HUES48 (cell line): Measurements from ENCODE around the gene CAPN9.

ENCODE experiments used
- H3K27ac ChIP-seq: one replicate; pipeline ENCODE4 v1.7.0; 2013; ENCODE audit warnings: low read depth, low read length, inconsistent platforms
- H3K27me3 ChIP-seq: 2 replicates; pipeline ENCODE4 v1.6.1; 2013; ENCODE audit warnings: mild to moderate bottlenecking, low read length; ENCODE audit not compliant: control insufficient read depth, insufficient read depth
- H3K36me3 ChIP-seq: 2 replicates; pipeline ENCODE4 v1.6.1; 2013; ENCODE audit warnings: low read length; ENCODE audit not compliant: control insufficient read depth, insufficient read depth
- H3K4me1 ChIP-seq: 2 replicates; pipeline ENCODE4 v1.6.1; 2013; ENCODE audit warnings: mild to moderate bottlenecking, low read length; ENCODE audit not compliant: control insufficient read depth, insufficient read depth
- H3K4me3 ChIP-seq: 2 replicates; pipeline ENCODE4 v1.5.1; 2013; ENCODE audit warnings: mild to moderate bottlenecking, low read depth, low read length
- H3K9ac ChIP-seq: 2 replicates; pipeline ENCODE4 v1.6.1; 2013; ENCODE audit warnings: mild to moderate bottlenecking, low read depth, low read length, moderate library complexity
- H3K9me3 ChIP-seq: 2 replicates; pipeline ENCODE4 v1.6.1; 2013; ENCODE audit warnings: low read length; ENCODE audit not compliant: control insufficient read depth, insufficient read depth

CAPN9 gene

DNA sequence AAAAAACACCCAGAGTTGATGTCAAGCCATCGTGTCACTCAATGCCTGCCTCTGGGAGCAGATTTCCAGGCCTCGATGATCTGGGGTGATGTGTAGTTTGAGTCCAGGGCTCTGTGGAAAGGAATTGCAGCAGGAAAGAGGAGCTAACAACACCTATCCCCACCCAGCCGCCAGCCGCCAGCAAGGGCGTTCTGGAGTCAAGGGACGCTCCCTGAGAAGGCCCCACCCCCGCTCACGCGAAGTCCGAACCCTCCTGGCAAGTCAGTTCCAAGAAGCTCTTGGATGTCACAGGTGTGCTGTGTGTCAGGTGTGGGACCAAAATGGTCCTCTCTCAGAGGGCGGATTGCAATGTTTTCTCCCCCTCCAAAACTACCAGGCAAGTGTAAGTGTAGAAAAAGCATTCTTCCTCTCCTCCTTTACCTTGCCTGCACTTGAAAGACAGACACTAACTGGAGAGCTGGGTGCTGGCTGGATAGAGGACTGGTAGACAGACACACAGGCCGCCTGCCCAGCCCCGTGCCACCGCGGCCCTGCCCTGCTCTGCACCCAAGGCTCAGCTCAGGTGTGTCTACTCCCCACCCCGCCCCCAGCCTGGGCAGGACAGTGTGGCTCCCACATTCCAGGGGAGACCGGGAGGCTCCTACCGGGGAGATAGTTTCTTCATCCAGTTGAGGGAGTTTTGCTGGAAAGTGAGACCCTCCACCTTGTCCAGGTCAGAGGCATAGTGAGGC is 41.7 kb upstream of the CAPN9 start:
- no peak overlapping the region for H3K9ac ChIP-seq
- no peaks in the 10 kb centered on the region for H3K27me3 ChIP-seq
- H3K27ac ChIP-seq: no peak overlapping the region
- H3K9me3 ChIP-seq: no peaks in the 10 kb centered on the region
- H3K4me3 ChIP-seq: no peak overlapping the region
- no peaks in the 10 kb centered on the region for H3K4me1 ChIP-seq
- no peaks in the 10 kb centered on the region for H3K36me3 ChIP-seq

- H3K9me3 ChIP-seq: no peaks in the 10 kb centered on the region
- H3K27me3 ChIP-seq: no peaks in the 10 kb centered on the region
- no peak overlapping the region for H3K27ac ChIP-seq
- H3K4me3 ChIP-seq: no peak overlapping the region
- H3K4me1 ChIP-seq: no peaks in the 10 kb centered on the region
- no peaks in the 10 kb centered on the region for H3K36me3 ChIP-seq
- no peak overlapping the region for H3K9ac ChIP-seq
These were observed 41.0 kb upstream of the CAPN9 start for GRCh38 chr1:230706020-230706699.

- H3K27me3 ChIP-seq: no peaks in the 10 kb centered on the region
- no peaks in the 10 kb centered on the region for H3K4me1 ChIP-seq
- no peak overlapping the region for H3K4me3 ChIP-seq
- H3K9me3 ChIP-seq: no peaks in the 10 kb centered on the region
- H3K36me3 ChIP-seq: no peaks in the 10 kb centered on the region
- H3K9ac ChIP-seq: no peak overlapping the region
- H3K27ac ChIP-seq: no peak overlapping the region
These were observed 40.1 kb upstream of the CAPN9 start for GRCh38 chr1:230706887-230707731.

DNA sequence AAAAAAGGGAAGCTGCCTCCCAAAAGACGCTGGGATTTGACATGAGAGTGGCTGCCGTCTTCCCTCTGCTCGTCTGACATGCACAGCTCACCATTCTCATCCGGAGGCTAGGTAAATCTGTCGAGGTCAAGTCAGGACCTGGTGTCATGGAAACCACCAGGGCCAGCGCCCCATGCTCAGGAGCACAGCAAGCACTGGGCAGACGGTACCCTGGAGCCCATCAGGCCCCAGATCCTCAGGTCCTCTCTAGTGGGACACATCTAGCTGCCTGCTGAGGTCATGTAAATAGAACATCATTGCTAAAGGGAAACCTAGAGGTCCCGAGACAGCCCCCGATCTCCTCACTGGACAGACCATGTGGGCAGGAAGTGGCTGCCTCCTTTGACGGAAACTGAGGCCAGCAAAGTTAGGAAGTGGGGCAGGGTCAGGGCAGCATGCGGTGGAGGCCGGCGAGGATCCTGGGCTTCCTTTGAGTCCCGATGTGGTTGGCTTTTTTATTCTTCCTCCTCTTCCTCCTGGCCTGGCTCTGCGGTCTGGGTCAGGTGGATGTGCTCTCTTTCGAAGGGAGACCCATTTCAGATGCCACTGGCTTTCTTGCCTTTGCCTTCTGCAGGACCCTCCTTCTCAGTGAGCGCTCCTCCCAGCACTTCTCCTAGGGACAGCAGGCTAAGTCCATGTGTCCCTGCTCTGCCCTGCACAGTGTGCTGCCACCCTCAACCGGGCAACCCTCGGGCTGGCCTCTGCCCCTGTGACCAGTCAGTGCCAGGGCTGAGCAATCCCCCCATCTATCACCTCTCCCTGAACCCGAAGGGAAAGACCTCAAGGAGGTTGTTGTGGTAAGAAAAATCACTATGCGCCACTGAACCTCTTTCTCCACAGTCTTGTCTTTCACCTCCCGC is 39.2 kb upstream of the CAPN9 start:
- H3K27me3 ChIP-seq: no peaks in the 10 kb centered on the region
- no peak overlapping the region for H3K9ac ChIP-seq
- H3K9me3 ChIP-seq: no peaks in the 10 kb centered on the region
- H3K27ac ChIP-seq: no peak overlapping the region
- no peaks in the 10 kb centered on the region for H3K36me3 ChIP-seq
- no peaks in the 10 kb centered on the region for H3K4me1 ChIP-seq
- no peak overlapping the region for H3K4me3 ChIP-seq

DNA sequence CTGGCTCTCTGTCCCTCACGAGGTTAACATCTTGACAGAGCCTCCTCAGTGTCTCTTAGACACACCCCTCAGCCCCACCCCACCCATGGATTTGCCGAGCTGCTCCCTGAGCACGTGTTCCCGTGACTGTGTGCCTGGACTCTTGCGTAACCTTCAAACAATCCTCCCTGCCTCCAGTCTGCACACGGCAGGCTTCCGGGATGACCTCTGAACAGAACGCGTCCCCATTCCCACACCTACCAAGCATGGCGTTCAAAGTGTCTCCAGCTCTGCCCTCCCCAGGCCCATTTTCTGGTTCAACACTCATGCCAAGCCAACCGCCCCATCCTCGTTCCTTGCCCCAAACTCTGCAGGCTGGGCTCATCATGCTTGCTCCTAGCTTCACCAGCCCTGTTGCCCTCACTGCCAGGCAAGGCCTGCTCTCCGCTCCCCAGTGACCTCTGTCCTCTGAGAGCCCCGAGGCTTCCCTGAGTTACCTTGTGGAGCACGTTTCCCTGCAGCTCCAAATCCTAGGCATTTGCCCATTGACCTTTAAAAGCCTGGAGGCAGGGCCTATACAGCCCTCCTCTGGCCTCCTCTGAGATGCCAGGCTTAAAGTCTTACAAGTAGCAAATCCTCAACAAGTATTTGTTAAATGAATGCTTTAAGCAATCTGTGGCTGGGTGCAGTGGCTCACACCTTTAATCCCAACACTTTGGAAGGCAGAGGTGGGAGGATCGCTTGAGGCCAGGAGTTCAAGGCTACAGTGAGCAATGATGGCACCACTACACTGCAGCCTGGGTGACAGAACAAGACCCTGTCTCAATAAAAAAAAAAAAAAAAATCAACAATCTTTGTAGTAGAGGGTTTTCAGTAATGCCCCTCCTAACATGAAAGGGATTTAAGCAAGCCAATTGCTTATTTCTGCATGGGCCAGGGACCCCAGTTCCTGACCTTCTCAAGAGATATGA is 38.3 kb upstream of the CAPN9 start:
- no peak overlapping the region for H3K4me3 ChIP-seq
- H3K27me3 ChIP-seq: no peaks in the 10 kb centered on the region
- no peaks in the 10 kb centered on the region for H3K4me1 ChIP-seq
- H3K9ac ChIP-seq: no peak overlapping the region
- no peak overlapping the region for H3K27ac ChIP-seq
- no peaks in the 10 kb centered on the region for H3K36me3 ChIP-seq
- no peaks in the 10 kb centered on the region for H3K9me3 ChIP-seq

GRCh38 chr1:230709619-230710542 is 37.3 kb upstream of the CAPN9 start:
- no peak overlapping the region for H3K9ac ChIP-seq
- no peaks in the 10 kb centered on the region for H3K27me3 ChIP-seq
- no peak overlapping the region for H3K27ac ChIP-seq
- H3K36me3 ChIP-seq: no peaks in the 10 kb centered on the region
- no peaks in the 10 kb centered on the region for H3K4me1 ChIP-seq
- H3K9me3 ChIP-seq: no peaks in the 10 kb centered on the region
- H3K4me3 ChIP-seq: no peak overlapping the region

DNA sequence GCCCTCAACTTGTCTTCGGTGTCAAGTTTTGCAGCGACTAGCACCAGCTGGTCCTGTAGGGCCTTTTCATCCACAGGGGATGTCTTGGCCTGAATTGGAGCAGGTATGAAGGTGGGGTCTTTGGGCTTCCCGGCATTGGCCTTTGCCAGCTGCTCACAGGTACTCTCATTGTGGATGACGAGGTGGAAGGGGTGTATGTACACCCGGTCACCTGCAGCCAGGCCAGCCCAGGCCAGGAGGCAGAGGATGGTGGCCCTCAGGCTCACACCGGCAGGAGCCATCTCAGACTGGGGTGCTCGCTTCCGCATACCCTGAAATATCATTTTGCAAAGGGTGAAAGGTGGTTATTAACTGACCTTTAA is 36.7 kb upstream of the CAPN9 start:
- no peaks in the 10 kb centered on the region for H3K36me3 ChIP-seq
- no peaks in the 10 kb centered on the region for H3K9me3 ChIP-seq
- H3K27me3 ChIP-seq: no peaks in the 10 kb centered on the region
- no peak overlapping the region for H3K4me3 ChIP-seq
- H3K9ac ChIP-seq: no peak overlapping the region
- H3K4me1 ChIP-seq: no peaks in the 10 kb centered on the region
- no peak overlapping the region for H3K27ac ChIP-seq

DNA sequence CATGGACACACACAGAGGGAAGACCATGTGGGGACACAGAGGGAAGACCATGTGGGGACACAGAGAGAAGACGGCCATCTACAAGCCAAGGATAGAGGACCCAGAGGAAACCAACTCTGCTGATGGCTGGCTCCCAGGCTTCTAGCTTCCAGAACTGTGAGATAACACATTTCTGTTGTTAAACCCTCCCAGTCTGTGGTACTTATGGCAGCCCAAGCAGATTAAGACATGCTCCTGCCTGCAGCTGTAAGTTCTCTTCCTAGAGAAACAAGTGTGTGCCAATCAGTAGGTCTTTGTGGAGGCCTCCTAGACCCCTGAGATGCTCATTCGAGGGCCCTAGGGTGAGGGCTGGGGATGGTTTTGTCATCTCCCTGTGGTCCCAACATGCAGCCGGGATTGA is 35.9 kb upstream of the CAPN9 start:
- no peak overlapping the region for H3K27ac ChIP-seq
- H3K27me3 ChIP-seq: no peaks in the 10 kb centered on the region
- H3K9me3 ChIP-seq: no peaks in the 10 kb centered on the region
- H3K4me1 ChIP-seq: no peaks in the 10 kb centered on the region
- no peak overlapping the region for H3K9ac ChIP-seq
- H3K4me3 ChIP-seq: no peak overlapping the region
- no peaks in the 10 kb centered on the region for H3K36me3 ChIP-seq

DNA sequence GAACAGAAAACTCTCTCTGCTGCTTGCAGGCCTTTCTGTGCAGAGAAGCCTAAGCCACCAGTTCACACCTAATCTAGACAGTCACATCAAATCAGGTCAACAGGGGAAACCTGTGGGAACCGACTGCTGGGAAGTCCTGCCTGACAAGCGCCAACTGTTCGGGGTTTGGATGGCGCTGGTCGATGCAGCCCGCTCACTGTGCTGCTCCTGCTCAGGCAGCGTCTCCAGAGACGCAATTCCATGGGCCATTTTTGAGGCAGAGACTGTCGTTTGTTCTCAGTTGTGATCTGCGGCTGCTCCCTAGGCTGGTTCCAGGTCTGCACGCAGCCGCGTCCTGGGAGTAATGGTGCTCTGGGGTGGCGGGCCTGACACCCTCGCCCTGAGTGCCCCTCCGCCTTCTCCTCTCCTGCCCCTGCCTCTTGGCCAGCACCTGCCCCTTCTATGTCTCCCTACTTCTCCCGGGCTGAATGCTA is 34.7 kb upstream of the CAPN9 start:
- Histone ChIP-seq H3K36me3 (no peaks in the 10 kb centered on the region), H3K27ac (no peak overlapping the region), H3K9ac (no peak overlapping the region), H3K4me1 (no peaks in the 10 kb centered on the region), H3K9me3 (no peaks in the 10 kb centered on the region), H3K27me3 (no peaks in the 10 kb centered on the region), H3K4me3 (no peak overlapping the region)
